Vagina (tissue), 2 donors: ENCODE data around the gene TLN1. TPM values are rescaled to one million over a fixed set of nuclear protein-coding genes. Genes with fewer than 3 reads are reported as not detected.

Experiments
- DNase-seq, 2 donors: peaks; one replicate each; pipeline ENCODE4 v3.0.0-alpha.2; 2017; ENCODE audit errors: extremely low spot score in 2 of 2
- H3K27ac ChIP-seq: fragments of 200-600 bp; sonication (generic); one replicate; pipeline ENCODE4 v1.5.1; 2019
- H3K27me3 ChIP-seq: fragments of 200-600 bp; sonication (generic); one replicate; pipeline ENCODE4 v1.5.1; 2019
- H3K36me3 ChIP-seq, 2 donors: fragments of 200-600 bp; sonication (generic); one replicate each; pipeline ENCODE4 v1.5.1; 2017 to 2019
- H3K4me1 ChIP-seq: fragments of 200-600 bp; sonication (generic); one replicate; pipeline ENCODE4 v1.5.1; 2019
- H3K4me3 ChIP-seq, 2 donors: fragments of 200-600 bp; sonication (generic); 1 replicate in 1 of 2; 2 replicates in 1 of 2; pipeline ENCODE4 v1.5.1; 2016 to 2019
- H3K9me3 ChIP-seq: fragments of 200-600 bp; sonication (generic); one replicate; pipeline ENCODE4 v1.5.1; 2019
- CTCF ChIP-seq, 3 experiments: fragments of 450-650 bp in 2 of 3; fragments of 200-600 bp in 1 of 3; sonication (generic) in 1 of 3; IDR thresholded peaks; one replicate each; pipeline ENCODE4 v1.5.1; 2017 to 2019; ENCODE audit warnings: antibody characterized with exemption in 3 of 3, mild to moderate bottlenecking in 2 of 3, moderate library complexity in 2 of 3
- POLR2A ChIP-seq, 2 donors: fragments of 450-650 bp; IDR thresholded peaks; one replicate each; pipeline ENCODE4 v1.6.1; 2017; ENCODE audit warnings: antibody characterized with exemption in 2 of 2, mild to moderate bottlenecking in 2 of 2, moderate library complexity in 2 of 2
- POLR2AphosphoS5 ChIP-seq, 2 donors: sonication (generic); formaldehyde crosslinking; IDR thresholded peaks; one replicate each; pipeline ENCODE4 v1.9.0; 2017; ENCODE audit warnings: antibody characterized with exemption in 2 of 2, mild to moderate bottlenecking in 2 of 2, low read depth in 1 of 2; ENCODE audit not compliant: insufficient read depth in 1 of 2
- intact Hi-C: fragments of 100-400 bp; cut with DNase I; formaldehyde crosslinking; loops from one replicate; pipeline ENCODE4 v1.15.1; 2023
- total RNA-seq: library from RNA; depleted of rRNA; stranded (reverse); fragments of >200 nt; gene quantifications from one replicate; pipeline ENCODE4 v1.2.3, GENCODE V29; 2016

TLN1 gene
- total RNA-seq, 1 donor from 2014 or later: 268 TPM

GRCh38 chr9:35755071-35755470 lies 23.1 kb upstream of the TLN1 start:
- no peak overlapping the region for H3K4me3 ChIP-seq
- TF ChIP-seq POLR2A (IDR thresholded peaks at IDR 0.05) (no peak), CTCF (IDR thresholded peaks at IDR 0.05) (no peak), POLR2AphosphoS5 (IDR thresholded peaks at IDR 0.05; ENCODE audit: insufficient read depth in 1 of 2, low read depth in 1 of 2) (no peak)
- intact Hi-C loops: loop anchor here (10.0 kb wide), 1 partner anchor 1440 kb away; no protein-coding TSS in a partner anchor
- H3K27me3 ChIP-seq: no peaks in the 10 kb centered on the region
- H3K9me3 ChIP-seq: no peaks in the 10 kb centered on the region
- H3K27ac ChIP-seq: no peak overlapping the region
- peaks cover 29% of the 10 kb centered on the region for H3K4me1 ChIP-seq
- H3K36me3 ChIP-seq: peaks cover 0 to 40% of the 10 kb centered on the region in 2 donors
- DNase-seq: no peak

- no peak for TF ChIP-seq CTCF (IDR thresholded peaks at IDR 0.05)
- no peak for TF ChIP-seq POLR2AphosphoS5 (IDR thresholded peaks at IDR 0.05; ENCODE audit: insufficient read depth in 1 of 2, low read depth in 1 of 2)
- TF ChIP-seq POLR2A (IDR thresholded peaks at IDR 0.05): no peak
- Histone ChIP-seq H3K27ac (no peak within 1 kb of the TSS), H3K4me1 (peaks cover 37% of the 10 kb centered on the region), H3K36me3 (peaks cover 0 to 40% of the 10 kb centered on the region in 2 donors), H3K27me3 (no peaks in the 10 kb centered on the region), H3K9me3 (no peaks in the 10 kb centered on the region), H3K4me3 (no peak within 1 kb of the TSS)
- intact Hi-C loops: loop anchor here (10.0 kb wide), 1 partner anchor 1441 kb away; no protein-coding TSS in a partner anchor
- no peak for DNase-seq
Observed at GRCh38 chr9:35754264-35754663, 22.3 kb upstream of the TLN1 start, which contains the start of gene MSMP. MSMP (minus strand) TSS chr9:35754276; CDS start chr9:35754129, 147 bp downstream.

DNA sequence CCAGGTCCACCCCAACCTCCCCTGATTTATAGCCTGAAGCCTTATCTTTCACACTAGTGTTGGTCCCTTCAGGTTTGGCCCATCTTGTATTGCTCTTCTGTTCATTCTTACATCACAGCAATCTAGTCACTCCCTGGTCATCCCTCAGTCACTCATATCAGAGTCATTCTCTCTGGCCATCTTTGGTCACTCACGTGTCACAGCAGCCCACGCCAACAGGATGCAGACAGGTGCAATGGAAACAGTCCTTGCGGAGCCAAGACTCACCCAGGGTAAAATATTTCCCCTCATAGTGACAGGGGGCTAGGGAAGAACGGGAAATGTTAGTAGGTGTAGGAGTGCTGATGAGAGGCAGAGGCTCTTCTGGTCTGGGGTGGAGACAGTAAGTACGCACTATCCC lies 21.5 kb upstream of the TLN1 start:
- Histone ChIP-seq H3K4me3 (no peak overlapping the region), H3K36me3 (peaks cover 0 to 40% of the 10 kb centered on the region in 2 donors), H3K9me3 (no peaks in the 10 kb centered on the region), H3K27ac (no peak overlapping the region), H3K4me1 (peaks cover 35% of the 10 kb centered on the region), H3K27me3 (no peaks in the 10 kb centered on the region)
- TF ChIP-seq POLR2A (IDR thresholded peaks at IDR 0.05): no peak
- TF ChIP-seq CTCF (IDR thresholded peaks at IDR 0.05): no peak
- no peak for TF ChIP-seq POLR2AphosphoS5 (IDR thresholded peaks at IDR 0.05; ENCODE audit: insufficient read depth in 1 of 2, low read depth in 1 of 2)
- intact Hi-C loops: loop anchor here (10.0 kb wide), 1 partner anchor 1441 kb away; no protein-coding TSS in a partner anchor
- no peak for DNase-seq

DNA sequence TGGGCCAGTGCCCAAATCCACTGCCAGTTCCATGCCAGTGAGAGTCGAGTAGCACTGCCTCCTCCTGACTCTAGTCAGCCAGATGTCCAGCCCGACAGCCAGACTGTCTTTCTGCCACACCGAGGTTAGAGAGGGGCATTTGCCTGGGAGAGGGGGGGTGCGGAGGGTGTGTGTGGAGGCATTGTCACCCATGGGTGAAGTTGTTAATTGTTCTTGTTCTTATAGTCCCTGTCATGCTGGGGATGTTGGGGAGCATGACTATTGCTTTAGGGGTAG lies 18.2 kb upstream of the TLN1 start:
- no peaks in the 10 kb centered on the region for H3K27me3 ChIP-seq
- peak overlapping the region; percentile 91 for H3K27ac ChIP-seq
- DNase-seq: no peak

More for the DNA sequence above, 18.2 kb upstream of the TLN1 start:
- Histone ChIP-seq H3K36me3 (peaks cover 0 to 40% of the 10 kb centered on the region in 2 donors), H3K4me3 (peak overlapping the region; percentile 92 to 93), H3K9me3 (no peaks in the 10 kb centered on the region), H3K4me1 (peaks cover 43% of the 10 kb centered on the region)
- intact Hi-C loops: loop anchor here (10.0 kb wide), 1 partner anchor 1445 kb away; no protein-coding TSS in a partner anchor
- TF ChIP-seq POLR2AphosphoS5 (IDR thresholded peaks at IDR 0.05; ENCODE audit: insufficient read depth in 1 of 2, low read depth in 1 of 2): no peak
- no peak for TF ChIP-seq CTCF (IDR thresholded peaks at IDR 0.05)
- no peak for TF ChIP-seq POLR2A (IDR thresholded peaks at IDR 0.05)
